GM12865 (cell line): ENCODE measurements around the gene FAM107B.

Source experiments
- DNase-seq: peaks from one replicate; pipeline ENCODE4 v3.0.0; 2010; ENCODE audit warnings: low read depth
- H3K4me3 ChIP-seq: 2 replicates; pipeline ENCODE4 v1.5.1; 2011; ENCODE audit warnings: mild to moderate bottlenecking, low read depth, low read length, control low read depth
- TF ChIP-seq, protein P1 (sequence below): IDR thresholded peaks from 2 replicates; pipeline ENCODE4 v1.5.1; 2011; ENCODE audit warnings: low read length, control low read depth, low read depth, inconsistent platforms; ENCODE audit not compliant: insufficient read depth; ENCODE audit errors: missing control alignments

Gene FAM107B

DNA sequence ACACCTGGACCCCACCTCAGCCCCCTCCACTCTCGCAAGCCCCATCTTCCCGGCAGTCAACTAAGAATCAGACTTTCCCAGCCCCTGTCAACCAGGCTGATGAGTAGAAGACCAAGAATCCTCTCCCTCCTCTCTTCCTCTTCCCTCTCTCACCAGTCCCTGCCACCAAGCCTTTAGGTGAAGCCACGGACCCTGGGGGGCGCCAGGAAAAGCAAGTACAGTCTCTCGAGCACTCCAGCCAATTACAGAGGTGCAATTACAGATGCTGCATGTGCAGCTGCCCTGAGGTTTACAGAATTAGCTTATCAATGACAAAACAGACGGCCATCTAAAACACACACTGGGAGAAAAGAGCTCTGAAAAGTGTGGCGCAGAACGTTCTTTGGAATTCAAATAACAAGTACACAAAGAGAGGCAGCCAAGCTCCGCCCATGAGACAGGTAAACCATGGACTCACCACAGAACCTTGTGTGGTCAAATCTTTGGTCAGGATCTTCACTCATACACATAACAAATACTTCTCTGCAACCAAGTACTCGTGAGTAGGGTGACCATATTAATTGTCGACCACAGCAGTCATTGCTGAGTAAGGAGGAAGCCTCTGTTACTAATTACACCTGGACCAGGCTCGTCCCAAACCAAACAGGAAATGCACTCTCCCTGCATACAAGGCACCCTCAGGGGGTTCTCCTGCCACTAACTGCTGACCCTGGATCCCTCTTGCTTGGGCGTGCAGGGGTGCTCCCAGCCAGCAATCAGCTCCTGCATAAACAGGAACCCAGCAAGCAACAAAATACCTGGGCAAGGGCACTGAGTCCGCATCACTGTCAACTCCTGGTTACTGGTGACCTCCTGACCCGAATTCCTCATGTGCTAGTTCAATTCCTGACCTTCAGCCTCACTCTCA lies 189.2 kb downstream of the FAM107B start:
- DNase-seq = no peak
- H3K4me3 ChIP-seq = no peak overlapping the region
- TF ChIP-seq, protein P1, sequence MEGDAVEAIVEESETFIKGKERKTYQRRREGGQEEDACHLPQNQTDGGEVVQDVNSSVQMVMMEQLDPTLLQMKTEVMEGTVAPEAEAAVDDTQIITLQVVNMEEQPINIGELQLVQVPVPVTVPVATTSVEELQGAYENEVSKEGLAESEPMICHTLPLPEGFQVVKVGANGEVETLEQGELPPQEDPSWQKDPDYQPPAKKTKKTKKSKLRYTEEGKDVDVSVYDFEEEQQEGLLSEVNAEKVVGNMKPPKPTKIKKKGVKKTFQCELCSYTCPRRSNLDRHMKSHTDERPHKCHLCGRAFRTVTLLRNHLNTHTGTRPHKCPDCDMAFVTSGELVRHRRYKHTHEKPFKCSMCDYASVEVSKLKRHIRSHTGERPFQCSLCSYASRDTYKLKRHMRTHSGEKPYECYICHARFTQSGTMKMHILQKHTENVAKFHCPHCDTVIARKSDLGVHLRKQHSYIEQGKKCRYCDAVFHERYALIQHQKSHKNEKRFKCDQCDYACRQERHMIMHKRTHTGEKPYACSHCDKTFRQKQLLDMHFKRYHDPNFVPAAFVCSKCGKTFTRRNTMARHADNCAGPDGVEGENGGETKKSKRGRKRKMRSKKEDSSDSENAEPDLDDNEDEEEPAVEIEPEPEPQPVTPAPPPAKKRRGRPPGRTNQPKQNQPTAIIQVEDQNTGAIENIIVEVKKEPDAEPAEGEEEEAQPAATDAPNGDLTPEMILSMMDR = no peak

DNA sequence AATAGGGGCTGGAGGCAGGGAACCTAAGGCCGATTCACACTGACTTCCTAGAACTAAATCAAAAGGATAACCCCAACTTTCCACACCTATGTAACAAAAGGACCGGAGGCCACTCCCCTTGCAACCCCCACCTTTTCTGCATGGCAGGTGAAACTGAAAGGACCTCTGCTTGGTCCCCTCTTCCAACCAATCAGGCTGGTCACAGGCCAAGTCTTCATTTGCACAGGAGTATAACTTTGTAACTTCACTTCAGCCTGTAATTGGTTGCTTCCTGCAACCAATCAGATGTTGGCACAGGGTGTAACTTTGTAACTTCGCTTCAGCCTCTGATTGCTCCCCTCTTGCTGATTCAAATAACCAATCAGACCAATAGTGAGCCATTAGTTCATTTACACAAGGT lies 190.0 kb downstream of the FAM107B start:
- no peak overlapping the region for H3K4me3 ChIP-seq
- peak; percentile 67 for DNase-seq
- TF ChIP-seq, protein P1 = no peak

DNA sequence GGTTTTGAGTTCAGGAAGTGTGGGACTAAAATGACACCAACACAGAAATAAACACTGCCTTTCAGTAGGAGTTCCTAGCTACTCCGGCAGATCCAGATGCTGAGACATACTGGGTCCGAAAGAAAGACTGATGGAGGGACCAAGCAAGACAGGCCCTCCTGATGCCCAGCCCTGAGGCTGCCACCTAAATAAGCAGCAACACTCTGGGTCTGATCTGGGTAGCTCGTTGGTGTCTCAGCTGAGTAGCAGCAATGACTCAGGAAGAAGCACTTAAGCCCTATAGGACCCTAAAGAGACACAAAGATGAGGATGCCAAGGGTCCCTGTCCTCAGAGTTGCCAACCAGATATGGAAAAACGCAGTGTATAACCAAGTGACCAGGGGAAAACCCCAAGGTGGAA lies 190.7 kb downstream of the FAM107B start:
- DNase-seq = no peak
- TF ChIP-seq, protein P1 = no peak
- no peak overlapping the region for H3K4me3 ChIP-seq

DNA sequence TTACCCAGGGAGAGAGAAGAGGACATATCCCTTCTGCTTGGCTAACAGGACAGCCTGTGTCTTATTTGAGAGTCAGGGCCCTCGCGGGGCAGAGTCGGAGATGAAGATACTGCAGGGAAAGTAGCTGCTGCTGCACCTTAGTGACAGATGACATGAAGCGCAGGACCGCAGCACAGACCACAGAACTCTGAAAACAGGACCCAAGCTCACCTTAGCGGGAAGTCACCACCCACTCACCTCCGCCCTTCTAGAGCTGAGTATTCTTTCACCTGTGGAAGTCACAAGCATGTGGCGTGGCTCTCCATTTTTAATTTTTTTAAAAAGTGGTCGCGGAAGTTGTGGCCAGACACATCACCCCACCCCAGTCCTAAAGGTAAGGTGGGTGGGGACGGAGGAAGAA lies 191.4 kb downstream of the FAM107B start:
- DNase-seq = peak; percentile 80
- TF ChIP-seq, protein P1 = no peak
- H3K4me3 ChIP-seq = no peak overlapping the region

DNA sequence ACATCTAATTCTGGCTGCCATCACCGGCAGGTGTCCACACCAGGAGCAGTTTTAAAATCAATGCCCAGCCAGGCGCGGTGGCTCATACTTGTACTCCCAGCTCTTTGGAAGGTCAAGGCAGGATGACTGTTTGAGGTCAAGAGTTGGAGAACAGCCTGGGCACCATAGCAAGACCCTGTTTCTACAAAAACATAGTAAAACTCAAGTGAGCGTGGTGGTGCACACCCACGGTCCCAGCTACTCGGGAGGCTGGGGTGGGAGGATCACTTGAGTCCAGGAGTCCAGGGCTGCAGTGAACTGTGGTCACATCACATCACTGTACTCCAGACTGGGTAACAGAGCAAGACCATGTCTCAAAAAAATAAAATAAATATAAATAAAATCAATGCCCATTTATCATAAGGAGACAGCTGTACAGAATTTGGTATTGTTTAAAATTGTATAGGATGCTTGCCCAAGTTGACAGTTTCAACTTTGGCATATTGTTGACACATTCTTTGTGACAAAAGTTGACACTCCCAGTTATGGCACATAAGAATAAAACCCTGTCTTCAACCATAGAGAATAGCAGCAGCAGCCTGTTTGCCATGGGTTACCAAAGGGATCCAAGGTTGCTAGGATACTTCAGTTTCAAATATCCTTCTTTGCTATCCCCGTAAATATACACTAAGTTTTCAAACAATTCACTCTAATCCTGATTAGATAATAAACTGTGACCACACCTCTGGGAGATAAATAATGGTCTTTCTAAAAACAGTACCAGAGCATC lies 193.0 kb downstream of the FAM107B start:
- no peak for DNase-seq
- H3K4me3 ChIP-seq = no peak overlapping the region
- TF ChIP-seq, protein P1 = no peak

DNA sequence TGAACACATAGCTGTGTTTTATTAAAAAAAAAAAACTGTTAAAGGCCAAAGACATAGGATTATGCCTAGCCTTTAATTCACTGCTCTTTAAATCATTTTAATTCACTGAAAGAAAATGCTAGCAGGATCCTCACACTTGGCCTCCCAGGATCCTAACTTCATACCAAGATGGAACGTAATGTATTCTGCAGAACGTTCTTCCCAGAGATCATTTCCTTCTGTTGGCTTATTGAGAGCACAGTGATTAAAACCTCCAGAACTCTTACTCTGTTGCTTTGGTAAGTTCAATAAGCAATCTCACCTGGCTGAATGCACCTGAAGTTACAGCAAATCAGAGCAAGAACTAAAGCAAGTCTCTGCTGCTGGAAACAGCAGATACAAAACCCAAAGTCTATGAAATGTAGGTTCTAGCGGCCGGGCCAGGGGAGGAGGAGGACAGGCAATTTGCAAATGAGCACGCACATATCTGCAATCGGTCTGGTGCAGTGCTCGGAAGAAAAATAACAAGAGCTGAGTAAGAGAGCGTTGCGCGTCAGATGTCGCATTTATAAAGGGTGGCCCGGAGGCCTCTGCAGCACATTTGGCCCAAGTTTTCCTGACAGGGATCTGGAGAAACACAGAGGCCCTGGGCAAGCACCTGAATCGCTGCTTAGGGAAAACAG lies 193.9 kb downstream of the FAM107B start:
- DNase-seq = no peak
- TF ChIP-seq, protein P1 = no peak
- H3K4me3 ChIP-seq = no peak overlapping the region
